ENCODE results near the gene RYR2.
"Not testable (repeated sequence)": the region's sequence is repeated elsewhere in the genome, so short reads cannot be mapped to it uniquely, and the experiment has no call there.

RYR2 gene

DNA sequence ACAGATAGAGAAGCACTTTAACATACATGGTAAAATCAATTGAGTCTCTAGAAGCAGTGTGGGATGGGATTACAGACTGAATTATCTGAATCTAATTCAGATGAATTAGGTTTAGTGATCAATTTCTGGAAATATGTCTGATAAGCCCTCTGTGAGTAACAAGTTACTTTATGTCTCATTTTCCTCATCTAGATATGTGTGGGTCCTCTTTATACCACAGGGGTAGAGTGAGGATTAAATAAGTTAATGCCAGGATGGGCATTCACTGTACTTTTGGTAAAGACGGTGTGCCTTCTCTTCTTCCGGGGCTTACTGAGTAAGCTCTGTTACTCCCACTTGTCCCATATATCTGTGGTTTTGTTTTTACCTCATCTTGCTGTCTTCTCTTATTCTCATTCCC lies 225.8 kb downstream of the RYR2 start:
- H3K4me3 ChIP-seq (ENCODE audit: low read depth, low read length), result no peak overlapping the region
- TF ChIP-seq CTCF (IDR thresholded peaks at IDR 0.05; ENCODE audit: low read depth, low read length), result no peak

DNA sequence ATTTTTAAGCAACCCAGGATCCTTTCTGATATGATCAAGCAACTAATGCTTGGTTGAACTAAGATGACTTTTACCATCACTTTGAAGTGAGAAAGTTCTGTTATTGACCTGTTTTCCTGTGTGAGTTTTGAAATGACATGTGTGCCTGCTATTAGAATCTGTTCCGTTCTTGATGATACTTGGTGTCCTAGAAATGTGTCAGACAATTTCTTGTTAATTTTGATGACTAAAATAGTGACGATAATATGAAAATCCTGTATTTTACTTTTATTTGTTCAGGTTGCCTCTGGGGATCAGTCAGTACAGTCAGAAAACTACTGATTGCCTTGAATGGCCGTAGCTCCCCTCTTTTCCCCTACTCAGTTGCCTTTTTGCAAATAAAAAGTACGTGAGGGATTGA lies 228.0 kb downstream of the RYR2 start:
- no peak for TF ChIP-seq CTCF (IDR thresholded peaks at IDR 0.05; ENCODE audit: low read depth, low read length)
- H3K4me3 ChIP-seq (ENCODE audit: low read depth, low read length), result no peak overlapping the region

DNA sequence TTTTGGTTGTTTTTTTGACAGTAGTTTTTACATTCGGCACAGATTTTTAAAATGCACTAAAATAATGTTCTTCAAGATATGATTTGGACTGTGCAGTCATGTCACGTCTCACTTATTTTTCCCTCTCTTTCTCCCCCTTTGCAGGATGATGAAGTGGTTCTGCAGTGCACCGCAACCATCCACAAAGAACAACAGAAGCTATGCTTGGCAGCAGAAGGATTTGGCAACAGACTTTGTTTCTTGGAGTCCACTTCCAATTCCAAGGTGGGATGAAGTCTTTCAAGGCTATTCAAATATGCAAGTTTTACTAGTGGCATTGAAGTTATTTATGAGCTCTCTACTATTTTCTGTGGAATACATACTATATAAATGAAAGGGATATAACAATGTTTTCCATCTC lies 228.4 kb downstream of the RYR2 start:
- no peak for TF ChIP-seq CTCF (IDR thresholded peaks at IDR 0.05; ENCODE audit: low read depth, low read length)

GRCh38 chr1:237277994-237278393 lies 236.0 kb downstream of the RYR2 start:
- H3K4me3 ChIP-seq (ENCODE audit: low read depth, low read length), result not testable (repeated sequence)

More for the DNA sequence above, 228.4 kb downstream of the RYR2 start:
- H3K4me3 ChIP-seq (ENCODE audit: low read depth, low read length), result no peak overlapping the region

DNA sequence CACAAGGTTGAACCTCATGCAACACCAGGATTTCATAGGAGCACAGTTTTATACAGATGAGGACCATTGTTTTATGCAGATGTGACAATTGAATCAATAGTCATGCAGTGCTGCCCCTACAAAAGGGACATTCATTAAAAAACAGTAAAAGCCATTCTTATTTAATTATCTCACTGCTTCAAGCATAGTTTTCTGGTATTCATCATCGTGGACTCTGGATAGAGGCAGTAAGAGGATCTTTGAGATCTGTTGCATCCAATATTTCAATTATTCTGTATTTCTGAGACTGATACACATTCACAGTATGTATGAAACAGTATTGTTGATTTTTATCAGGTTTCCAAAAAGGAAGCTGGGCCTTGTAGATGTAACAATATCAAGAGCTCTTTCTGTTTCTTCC lies 237.6 kb downstream of the RYR2 start:
- no peak for TF ChIP-seq CTCF (IDR thresholded peaks at IDR 0.05; ENCODE audit: low read depth, low read length)
- no peak overlapping the region for H3K4me3 ChIP-seq (ENCODE audit: low read depth, low read length)

- no peak overlapping the region for H3K4me3 ChIP-seq (ENCODE audit: low read depth, low read length)
- TF ChIP-seq CTCF (IDR thresholded peaks at IDR 0.05; ENCODE audit: low read depth, low read length), result no peak
Measured at GRCh38 chr1:237281481-237281880, 239.5 kb downstream of the RYR2 start.

GRCh38 chr1:237282208-237282783 lies 240.3 kb downstream of the RYR2 start:
- TF ChIP-seq CTCF (IDR thresholded peaks at IDR 0.05; ENCODE audit: low read depth, low read length), result no peak
- H3K4me3 ChIP-seq (ENCODE audit: low read depth, low read length), result no peak overlapping the region

DNA sequence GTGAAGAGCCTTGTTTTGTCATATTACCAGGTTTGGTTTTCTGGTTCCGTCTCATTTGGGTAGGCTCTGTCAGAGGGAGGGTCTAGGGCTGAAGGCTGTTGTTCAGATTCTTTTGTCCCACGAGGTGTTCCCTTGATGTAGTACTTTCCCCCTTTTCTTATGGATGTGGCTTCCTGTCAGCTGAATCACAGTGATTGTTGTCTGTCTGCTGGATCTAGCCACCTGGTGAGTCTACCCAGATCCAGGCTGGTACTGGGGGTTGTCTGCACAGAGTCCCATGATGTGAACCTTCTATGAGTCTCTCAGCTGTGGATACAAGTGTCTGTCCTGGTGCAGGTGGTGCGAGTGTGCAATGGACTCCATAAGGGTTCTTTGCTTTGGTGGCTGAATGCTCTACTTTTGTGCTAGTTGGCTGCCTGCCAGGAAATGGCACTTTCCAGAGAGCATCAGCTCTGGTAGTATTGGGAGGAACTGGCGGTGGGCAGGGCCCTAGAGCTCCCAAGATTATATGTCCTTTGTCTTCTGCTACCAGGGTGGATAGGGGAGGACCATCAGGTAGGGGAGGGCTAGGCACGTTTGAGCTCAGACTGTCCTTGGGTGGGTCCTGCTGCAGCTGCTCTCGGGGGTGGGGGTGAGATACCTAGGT lies 246.0 kb downstream of the RYR2 start:
- TF ChIP-seq CTCF (IDR thresholded peaks at IDR 0.05; ENCODE audit: low read depth, low read length), result no peak
- no peak overlapping the region for H3K4me3 ChIP-seq (ENCODE audit: low read depth, low read length)
